NCI-H1105 treated with DMSO at 0.1 percent for 48 hours (cell line): ENCODE results near the gene GRIK2.
"Not testable (repeated sequence)": the region's sequence is repeated elsewhere in the genome, so short reads cannot be mapped to it uniquely, and the experiment has no call there.

Source experiments
- DNase-seq: peaks from one replicate; lab custom pipeline; 2025; lab: John Stamatoyannopoulos, UW

The GRIK2 gene

GRCh38 chr6:102023977-102024657 lies 630.6 kb downstream of the GRIK2 start:
- DNase-seq, result no peak

- DNase-seq, result no peak
Measured at GRCh38 chr6:102026649-102027048, 633.1 kb downstream of the GRIK2 start.

GRCh38 chr6:102028176-102028575 lies 634.7 kb downstream of the GRIK2 start:
- DNase-seq, result no peak

- no peak for DNase-seq
Measured at GRCh38 chr6:102038964-102039363, 645.5 kb downstream of the GRIK2 start.

GRCh38 chr6:102039441-102039840 lies 645.9 kb downstream of the GRIK2 start:
- DNase-seq, result no peak

GRCh38 chr6:102051001-102051400 lies 657.5 kb downstream of the GRIK2 start:
- no peak for DNase-seq

GRCh38 chr6:102051720-102052119 lies 658.2 kb downstream of the GRIK2 start:
- no peak for DNase-seq

GRCh38 chr6:102064142-102064541 lies 670.6 kb downstream of the GRIK2 start:
- no peak for DNase-seq

- DNase-seq, result no peak
Measured at GRCh38 chr6:102066301-102066700, 672.8 kb downstream of the GRIK2 start.

GRCh38 chr6:102068349-102068929 lies 674.9 kb downstream of the GRIK2 start:
- no peak for DNase-seq

GRCh38 chr6:102075539-102075938 lies 682.0 kb downstream of the GRIK2 start:
- no peak for DNase-seq

GRCh38 chr6:102085257-102085656 lies 691.7 kb downstream of the GRIK2 start:
- DNase-seq, result no peak

- DNase-seq, result not testable (repeated sequence)
Measured at GRCh38 chr6:102088160-102088559, 694.7 kb downstream of the GRIK2 start.

- DNase-seq, result no peak
Measured at GRCh38 chr6:102114402-102114801, 720.9 kb downstream of the GRIK2 start.

- no peak for DNase-seq
Measured at GRCh38 chr6:102115911-102116310, 722.4 kb downstream of the GRIK2 start.

- DNase-seq, result no peak
Measured at GRCh38 chr6:102118034-102118433, 724.5 kb downstream of the GRIK2 start.
